ENCODE measurements around the gene KDM4B.

DNA sequence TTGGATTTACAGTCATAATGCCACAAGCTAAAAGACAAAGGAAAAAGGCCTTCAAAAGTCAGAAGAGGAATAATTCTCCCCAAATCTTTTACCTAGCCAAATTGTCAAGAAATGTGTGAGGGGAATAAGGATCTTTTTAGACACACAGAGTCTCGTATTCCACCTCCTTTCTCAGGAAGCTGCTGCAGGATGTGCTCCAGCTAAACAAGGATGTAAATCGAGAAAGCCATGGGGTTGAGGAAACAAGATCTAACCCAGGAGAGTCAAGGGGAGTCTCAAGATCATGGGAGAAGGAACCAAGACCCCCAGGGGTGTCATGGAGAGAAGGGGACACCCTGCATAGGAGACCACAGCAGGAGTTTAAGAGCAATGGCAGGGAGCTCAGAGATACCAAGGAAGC lies 147.4 kb downstream of the KDM4B start:
- TF ChIP-seq, protein P1, sequence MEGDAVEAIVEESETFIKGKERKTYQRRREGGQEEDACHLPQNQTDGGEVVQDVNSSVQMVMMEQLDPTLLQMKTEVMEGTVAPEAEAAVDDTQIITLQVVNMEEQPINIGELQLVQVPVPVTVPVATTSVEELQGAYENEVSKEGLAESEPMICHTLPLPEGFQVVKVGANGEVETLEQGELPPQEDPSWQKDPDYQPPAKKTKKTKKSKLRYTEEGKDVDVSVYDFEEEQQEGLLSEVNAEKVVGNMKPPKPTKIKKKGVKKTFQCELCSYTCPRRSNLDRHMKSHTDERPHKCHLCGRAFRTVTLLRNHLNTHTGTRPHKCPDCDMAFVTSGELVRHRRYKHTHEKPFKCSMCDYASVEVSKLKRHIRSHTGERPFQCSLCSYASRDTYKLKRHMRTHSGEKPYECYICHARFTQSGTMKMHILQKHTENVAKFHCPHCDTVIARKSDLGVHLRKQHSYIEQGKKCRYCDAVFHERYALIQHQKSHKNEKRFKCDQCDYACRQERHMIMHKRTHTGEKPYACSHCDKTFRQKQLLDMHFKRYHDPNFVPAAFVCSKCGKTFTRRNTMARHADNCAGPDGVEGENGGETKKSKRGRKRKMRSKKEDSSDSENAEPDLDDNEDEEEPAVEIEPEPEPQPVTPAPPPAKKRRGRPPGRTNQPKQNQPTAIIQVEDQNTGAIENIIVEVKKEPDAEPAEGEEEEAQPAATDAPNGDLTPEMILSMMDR (IDR thresholded peaks at IDR 0.05), result no peak
- TF ChIP-seq POLR2AphosphoS5 (IDR thresholded peaks at IDR 0.05), result no peak
- TF ChIP-seq POLR2A (IDR thresholded peaks at IDR 0.05; ENCODE audit: low read depth), result no peak

All from esophagus muscularis mucosa (tissue), 3 donors.